ENCODE data around the gene BBS9.
"Not testable (repeated sequence)": the region's sequence is repeated elsewhere in the genome, so short reads cannot be mapped to it uniquely, and the experiment has no call there.

BBS9 gene

GRCh38 chr7:33128990-33129805 lies at the start of gene BBS9:
Gene BBS9 (plus strand): TSS chr7:33129564. CDS start chr7:33146253, 16,689 bp downstream.
- peak; percentile 96 for DNase-seq (ENCODE audit: low spot score)

GRCh38 chr7:33079763-33080690 lies 49.3 kb upstream of the BBS9 start:
- DNase-seq (ENCODE audit: low spot score), result no peak

- no peak for DNase-seq (ENCODE audit: low spot score)
Observed at GRCh38 chr7:33087356-33087755, 42.0 kb upstream of the BBS9 start.

- no peak for DNase-seq (ENCODE audit: low spot score)
Observed at GRCh38 chr7:33087858-33088257, 41.5 kb upstream of the BBS9 start.

GRCh38 chr7:33089142-33089541 lies 40.2 kb upstream of the BBS9 start:
- DNase-seq (ENCODE audit: low spot score), result no peak

- DNase-seq (ENCODE audit: low spot score), result no peak
Observed at GRCh38 chr7:33091111-33091531, 38.2 kb upstream of the BBS9 start.

GRCh38 chr7:33091641-33092191 lies 37.6 kb upstream of the BBS9 start:
- DNase-seq (ENCODE audit: low spot score), result no peak

- DNase-seq (ENCODE audit: low spot score), result peak; percentile 92
Observed at GRCh38 chr7:33093266-33093665, 36.1 kb upstream of the BBS9 start.

- DNase-seq (ENCODE audit: low spot score), result not testable (repeated sequence)
Observed at GRCh38 chr7:33094745-33095275, 34.6 kb upstream of the BBS9 start.

- no peak for DNase-seq (ENCODE audit: low spot score)
Observed at GRCh38 chr7:33099154-33099940, 30.0 kb upstream of the BBS9 start.

- no peak for DNase-seq (ENCODE audit: low spot score)
Observed at GRCh38 chr7:33100770-33101169, 28.6 kb upstream of the BBS9 start.

- no peak for DNase-seq (ENCODE audit: low spot score)
Observed at GRCh38 chr7:33101906-33102305, 27.5 kb upstream of the BBS9 start.

- DNase-seq (ENCODE audit: low spot score), result peak; percentile 52
Observed at GRCh38 chr7:33107136-33108066, 22.0 kb upstream of the BBS9 start.

GRCh38 chr7:33108554-33109004 lies 20.8 kb upstream of the BBS9 start:
- no peak for DNase-seq (ENCODE audit: low spot score)

GRCh38 chr7:33109005-33109757 lies 20.2 kb upstream of the BBS9 start, which contains the start of gene RP9:
Gene RP9 (minus strand): TSS chr7:33109404. CDS start chr7:33109372, 32 bp downstream.
- peak; percentile 59 for DNase-seq (ENCODE audit: low spot score)

- peak; percentile 14 for DNase-seq (ENCODE audit: low spot score)
Observed at GRCh38 chr7:33109758-33110238, 19.6 kb upstream of the BBS9 start.

GRCh38 chr7:33111614-33112013 lies 17.8 kb upstream of the BBS9 start:
- no peak for DNase-seq (ENCODE audit: low spot score)

GRCh38 chr7:33114976-33115375 lies 14.4 kb upstream of the BBS9 start:
- DNase-seq (ENCODE audit: low spot score), result no peak

- DNase-seq (ENCODE audit: low spot score), result no peak
Observed at GRCh38 chr7:33118383-33118782, 11.0 kb upstream of the BBS9 start.

All from cerebellar cortex (tissue), 1 donor.